CD4-positive, alpha-beta T cell treated with Interferon gamma for 1 hour (primary cell): ENCODE data around the gene CTSW.
A peak's percentile ranks its signal among the peaks of the same experiment; 100 is the strongest.

ENCODE experiments used
- DNase-seq: peaks from one replicate; pipeline ENCODE4 v3.0.0-alpha.2; 2020

CTSW gene

GRCh38 chr11:65906602-65907001, 27.0 kb downstream of the CTSW start:
- DNase-seq = no peak

- no peak for DNase-seq
Measured at GRCh38 chr11:65907878-65908277, 28.2 kb downstream of the CTSW start.

- DNase-seq = no peak
Measured at GRCh38 chr11:65911682-65912568, 32.3 kb downstream of the CTSW start.

GRCh38 chr11:65912845-65913244, 33.2 kb downstream of the CTSW start:
- no peak for DNase-seq

GRCh38 chr11:65915101-65915820, 35.6 kb downstream of the CTSW start:
- DNase-seq = no peak

- peak; percentile 35 for DNase-seq
Measured at GRCh38 chr11:65915821-65916251, 36.2 kb downstream of the CTSW start.

- DNase-seq = no peak
Measured at GRCh38 chr11:65916391-65916790, 36.8 kb downstream of the CTSW start.

- no peak for DNase-seq
Measured at GRCh38 chr11:65917077-65917433, 37.4 kb downstream of the CTSW start.

GRCh38 chr11:65917434-65918210, 38.0 kb downstream of the CTSW start:
- DNase-seq = no peak

- no peak for DNase-seq
Measured at GRCh38 chr11:65918211-65919140, 38.8 kb downstream of the CTSW start, which contains the start of gene C11orf68. TSS of gene C11orf68 (minus strand) at chr11:65919062. CDS start at chr11:65919031, 31 bp downstream.

- peak; percentile 99 for DNase-seq
Measured at GRCh38 chr11:65919141-65919572, 39.5 kb downstream of the CTSW start, which contains the start of gene DRAP1. TSS of gene DRAP1 (plus strand) at chr11:65919426. CDS start at chr11:65919502, 76 bp downstream.

- no peak for DNase-seq
Measured at GRCh38 chr11:65919573-65920371, 40.1 kb downstream of the CTSW start.

- DNase-seq = no peak
Measured at GRCh38 chr11:65920372-65920802, 40.8 kb downstream of the CTSW start.

- DNase-seq = no peak
Measured at GRCh38 chr11:65921033-65921555, 41.5 kb downstream of the CTSW start.

- no peak for DNase-seq
Measured at GRCh38 chr11:65921876-65922275, 42.2 kb downstream of the CTSW start.

- DNase-seq = no peak
Measured at GRCh38 chr11:65922565-65922964, 42.9 kb downstream of the CTSW start.

- no peak for DNase-seq
Measured at GRCh38 chr11:65925397-65925796, 45.8 kb downstream of the CTSW start.

GRCh38 chr11:65927904-65928397, 48.3 kb downstream of the CTSW start:
- DNase-seq = peak; percentile 77

GRCh38 chr11:65928667-65929066, 49.0 kb downstream of the CTSW start:
- DNase-seq = no peak

- DNase-seq = no peak
Measured at GRCh38 chr11:65931773-65932557, 52.3 kb downstream of the CTSW start.
